Parietal lobe (tissue), 2 donors: Measurements from ENCODE around the gene SLC2A3. TPM values are rescaled to one million over a fixed set of nuclear protein-coding genes. Genes with fewer than 3 reads are reported as not detected.

Experiments
- small RNA-seq: library from RNA; depleted of rRNA; stranded (forward); fragments of <200 nt; gene quantifications from one replicate; pipeline ENCODE3, GENCODE V24; 2014; ENCODE audit warnings: low replicate concordance
- total RNA-seq: library from RNA; depleted of rRNA; stranded (reverse); fragments of >200 nt; gene quantifications from one replicate; pipeline ENCODE4 v1.2.3, GENCODE V29; 2014

SLC2A3 gene
- total RNA-seq, result 59.5 TPM

DNA sequence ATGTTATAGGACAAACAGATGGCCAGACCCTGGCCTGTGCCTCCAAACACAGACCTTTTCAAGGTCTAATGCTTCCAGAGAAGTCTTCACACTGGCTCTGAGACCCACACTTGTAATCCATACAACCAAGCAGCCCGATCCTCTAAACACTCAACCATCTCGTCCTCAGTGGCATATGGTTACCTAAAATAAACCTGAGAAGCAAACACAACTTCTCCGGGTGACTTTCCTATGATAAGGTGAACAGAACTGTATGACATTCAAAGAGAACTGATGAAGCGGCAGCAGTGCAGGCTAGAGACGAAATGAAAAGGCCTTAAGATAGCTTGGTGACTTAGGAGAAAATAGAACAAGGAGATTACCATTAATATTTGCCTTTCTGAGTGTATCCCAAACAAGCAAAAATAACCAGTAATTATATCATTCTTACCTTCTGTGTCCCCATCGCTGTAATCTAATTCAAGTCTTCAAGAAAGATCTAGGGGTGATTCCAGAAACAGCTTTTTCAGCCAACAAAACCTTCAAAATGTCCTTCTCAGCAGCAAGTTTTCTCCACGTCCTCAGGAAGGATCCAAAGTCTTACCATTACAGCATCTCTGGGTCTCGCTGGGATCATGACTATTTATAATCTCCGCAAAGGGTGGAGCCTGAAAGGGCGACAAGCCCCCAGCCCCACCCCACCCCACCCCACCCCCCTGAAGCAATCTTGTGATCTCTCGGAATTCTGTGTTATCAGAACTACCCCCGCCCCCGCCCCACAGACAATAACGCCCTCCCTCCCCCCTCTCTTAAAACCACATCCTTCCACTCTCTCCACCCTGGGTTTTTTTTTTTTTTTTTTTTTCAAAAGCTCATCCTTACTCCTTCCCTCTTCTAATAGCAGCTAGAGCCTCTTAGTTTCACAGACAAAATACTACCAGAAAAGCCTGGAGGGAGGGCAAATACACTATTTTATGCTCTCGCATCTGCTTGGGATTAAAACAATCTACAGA lies at the start of gene SLC2A3:
Gene SLC2A3, minus strand, starts transcription at position 598 of the 992 bp plus-strand sequence. Its CDS starts 153 bp downstream, at position 445.

GRCh38 chr12:7872566-7873319 lies 63.2 kb downstream of the SLC2A3 start, which contains the start of gene SLC2A14:
Gene SLC2A14 (minus strand): TSS chr12:7872915. CDS start chr12:7869880, 3,035 bp downstream.

Small RNA genes lying within 50 kb of the gene (small RNA-seq; reads per million reads assigned to genes)
- gene RF00019, result not detected

Other genes with a start within 250 kb of the SLC2A3 start
- not detected for gene GDF3, start 240.4 kb downstream of the SLC2A3 start, total RNA-seq
- gene DPPA3, start 224.8 kb downstream of the SLC2A3 start, total RNA-seq, result not detected
- gene CLEC4C, start 188.8 kb downstream of the SLC2A3 start, total RNA-seq, result not detected
- gene NANOGNB, start 171.0 kb downstream of the SLC2A3 start, total RNA-seq, result not detected
- gene NANOG, start 146.8 kb downstream of the SLC2A3 start, total RNA-seq, result under 0.01 TPM
- gene SLC2A14, start 63.3 kb downstream of the SLC2A3 start, total RNA-seq, result not detected
- 10.6 TPM for gene FOXJ2, start 96.5 kb upstream of the SLC2A3 start, total RNA-seq
- 0.63 TPM for gene C3AR1, start 130.2 kb upstream of the SLC2A3 start, total RNA-seq
- gene NECAP1, start 146.1 kb upstream of the SLC2A3 start, total RNA-seq, result 200 TPM
- 3.8 TPM for gene CLEC4A, start 187.4 kb upstream of the SLC2A3 start, total RNA-seq
- not detected for gene ZNF705A, start 220.8 kb upstream of the SLC2A3 start, total RNA-seq